Endometrium (tissue), 2 donors: Measurements from ENCODE around the gene CARD10.

ENCODE experiments used
- FAIRE-seq: peaks from 2 replicates; lab custom pipeline; 2012; peaks lifted over from hg19 to GRCh38; lab: Jason Lieb, UNC
- donor health status: control.
- donor health status: control.

CARD10 gene

DNA sequence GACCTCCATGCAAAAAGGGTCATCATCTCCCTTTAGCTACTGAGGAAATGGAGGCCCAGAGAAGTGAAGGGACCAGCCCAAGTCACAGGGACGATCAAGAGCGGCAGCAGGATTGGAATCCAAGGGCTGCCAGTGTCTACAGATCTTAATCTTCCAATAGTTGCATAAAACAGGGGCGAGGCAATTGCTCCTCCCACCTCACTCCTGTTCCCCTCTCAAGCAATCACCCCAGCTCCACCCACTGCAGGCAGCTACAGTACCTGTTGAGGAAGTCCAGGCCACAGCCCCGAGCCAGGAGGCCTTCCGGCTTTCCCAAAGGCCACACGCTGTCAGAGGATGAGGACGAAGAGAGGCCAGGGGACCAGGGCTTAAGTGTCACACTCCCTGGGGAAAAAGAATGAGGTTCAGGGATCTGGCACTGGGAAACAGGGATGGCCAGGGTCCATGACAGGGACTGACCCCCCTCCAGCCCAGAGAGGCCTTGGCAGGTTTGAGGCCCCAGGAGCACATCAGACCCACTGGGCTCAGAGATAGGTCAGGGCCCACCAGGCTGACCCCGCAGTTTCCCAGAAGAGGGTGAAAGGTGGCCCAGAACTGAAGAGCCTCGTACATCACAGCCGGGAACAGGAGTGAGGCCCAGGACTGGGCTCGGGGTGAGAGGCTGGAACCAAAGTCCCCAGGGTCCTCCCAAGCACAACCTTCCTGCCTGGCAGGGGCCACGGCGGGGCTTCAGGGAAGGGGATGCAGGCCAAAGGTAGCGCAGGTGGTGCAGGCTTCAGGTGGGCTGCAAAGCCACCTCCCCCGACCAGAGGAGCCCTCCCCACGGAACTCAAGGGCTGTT lies 16.7 kb downstream of the CARD10 start:
- no peak for FAIRE-seq

- peak; percentile 43 for FAIRE-seq
These were observed 17.4 kb downstream of the CARD10 start for GRCh38 chr22:37501610-37502341.

DNA sequence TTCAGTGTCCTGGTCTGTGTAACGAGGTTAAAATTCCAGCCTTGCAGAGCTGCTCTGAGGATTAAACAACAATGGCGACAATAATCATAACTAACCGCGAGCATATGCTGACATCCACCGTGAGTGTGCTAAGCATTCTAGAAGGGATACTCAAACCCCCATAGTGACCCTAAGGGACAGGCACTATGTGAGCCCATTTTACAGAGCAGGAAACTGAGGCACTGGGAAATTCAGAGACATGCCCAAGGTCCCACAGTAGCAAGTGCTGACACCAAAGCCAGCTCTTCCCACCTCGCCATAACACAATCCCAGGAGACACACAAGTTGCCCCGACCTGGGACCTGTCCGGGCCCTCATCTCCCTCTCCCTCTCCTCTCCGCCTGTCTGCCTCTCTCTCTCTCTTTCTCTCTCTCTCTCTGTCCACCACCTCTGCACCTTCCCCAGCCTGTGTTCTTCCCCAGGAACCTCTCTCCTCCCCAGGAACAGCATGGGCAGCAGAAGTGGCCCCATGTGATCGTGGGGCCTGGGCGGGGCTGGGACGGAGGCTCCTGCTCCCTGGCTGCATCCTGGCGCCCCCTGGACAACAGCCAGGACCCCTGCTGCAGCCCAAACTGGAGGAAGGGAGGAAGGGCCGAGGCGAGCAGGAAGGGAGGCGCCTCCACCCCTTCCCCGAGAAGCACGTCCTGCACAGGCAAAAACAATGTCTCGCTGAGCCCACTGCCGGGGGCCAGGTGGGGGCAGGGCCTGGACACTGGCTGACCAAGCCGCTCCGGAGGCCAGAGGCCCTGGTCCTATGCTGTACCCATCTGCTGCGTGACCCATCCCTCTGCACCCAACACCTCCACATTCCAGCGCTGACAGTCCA lies 18.2 kb downstream of the CARD10 start:
- FAIRE-seq = no peak

DNA sequence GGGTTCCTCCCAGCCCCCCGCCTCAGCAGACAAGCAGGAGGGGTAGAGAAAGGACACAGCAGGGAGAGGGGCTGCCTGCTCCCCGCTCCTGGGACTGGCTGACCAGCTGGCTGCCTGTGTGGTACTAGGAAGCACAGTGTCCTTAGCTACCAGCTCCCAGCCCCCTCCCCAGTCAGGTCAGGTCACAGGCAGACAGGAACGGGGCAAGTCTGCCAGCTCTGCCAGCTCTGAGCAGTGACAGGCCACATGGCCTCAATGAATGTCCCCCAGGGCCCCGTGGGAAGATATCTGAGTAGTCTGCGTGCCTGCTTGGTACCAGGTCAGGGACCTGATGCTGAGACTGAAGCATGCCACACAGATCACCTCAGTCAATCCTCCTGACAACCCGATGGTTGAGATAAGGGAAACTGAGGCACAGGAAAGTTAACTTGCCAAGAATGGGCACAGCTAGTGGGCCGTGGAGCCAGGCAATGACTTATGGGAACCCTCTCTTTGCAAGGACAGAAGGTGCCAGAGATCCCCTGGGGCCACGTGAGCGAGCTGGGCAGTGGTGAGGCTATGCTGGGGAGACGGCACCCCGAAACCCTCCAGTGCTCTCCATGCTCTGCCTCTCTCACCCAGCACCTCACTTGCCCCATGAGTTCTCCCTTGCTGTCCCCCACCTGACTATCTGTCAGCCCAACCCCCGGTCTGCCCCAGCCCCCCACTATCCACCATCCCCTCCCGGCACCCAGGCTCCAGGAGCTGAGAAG lies 19.2 kb downstream of the CARD10 start:
- no peak for FAIRE-seq

DNA sequence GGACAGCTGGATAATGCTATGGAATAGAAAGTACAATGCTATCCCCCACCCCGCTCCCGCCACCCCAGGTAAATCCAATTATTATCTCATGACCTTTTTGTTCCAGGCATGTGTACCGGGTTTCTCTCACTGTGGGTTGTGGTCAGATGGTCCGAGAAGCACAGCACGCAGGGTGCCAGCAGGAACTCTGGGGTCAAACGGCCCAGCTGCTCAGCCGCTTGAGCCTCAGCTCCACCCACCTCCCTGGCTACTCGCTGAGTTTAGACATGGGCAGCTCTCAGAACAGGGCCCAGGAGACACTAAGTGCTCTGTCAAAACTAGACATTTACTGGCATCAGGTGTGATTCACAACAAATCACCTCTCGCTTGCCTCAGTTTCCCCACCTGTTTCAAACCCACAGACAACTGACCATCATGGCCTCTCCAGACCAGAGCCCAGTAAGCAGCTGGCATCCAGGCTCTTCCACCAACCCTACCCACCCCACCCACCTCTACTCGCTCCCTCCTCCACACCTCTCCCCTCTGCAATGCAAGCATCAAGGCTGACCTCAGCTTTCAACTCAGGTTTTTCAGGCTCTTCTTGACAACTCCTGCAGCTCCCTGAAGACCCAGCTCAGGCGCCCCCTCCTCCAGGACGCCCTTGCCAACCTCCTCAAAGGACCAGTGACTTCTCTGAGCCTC lies 20.0 kb downstream of the CARD10 start:
- FAIRE-seq = no peak

- FAIRE-seq = no peak
These were observed 20.8 kb downstream of the CARD10 start for GRCh38 chr22:37498289-37498909.

- no peak for FAIRE-seq
These were observed 22.1 kb downstream of the CARD10 start for GRCh38 chr22:37497062-37497599.

- FAIRE-seq = no peak
These were observed 22.6 kb downstream of the CARD10 start for GRCh38 chr22:37496651-37497050.

DNA sequence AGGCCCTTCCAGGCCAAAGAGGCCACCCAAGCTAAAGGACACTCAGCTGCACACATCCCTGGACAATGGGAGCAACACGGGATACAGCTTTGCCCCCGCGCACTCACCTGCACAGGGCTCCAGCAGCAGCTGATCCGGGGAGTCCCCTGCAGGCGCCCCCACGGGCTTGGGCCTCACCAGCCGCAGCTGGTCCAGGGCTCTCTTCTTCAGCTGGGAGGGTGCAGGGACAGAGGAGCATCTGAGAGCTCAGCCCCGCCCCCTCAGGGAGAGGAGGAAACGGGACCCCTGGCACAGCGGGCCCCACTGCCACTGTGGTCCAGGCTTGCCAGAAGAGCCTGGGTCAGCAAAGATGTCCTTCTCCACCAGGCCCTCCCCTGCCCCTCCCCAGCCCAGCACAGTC lies 25.2 kb downstream of the CARD10 start:
- FAIRE-seq = no peak

DNA sequence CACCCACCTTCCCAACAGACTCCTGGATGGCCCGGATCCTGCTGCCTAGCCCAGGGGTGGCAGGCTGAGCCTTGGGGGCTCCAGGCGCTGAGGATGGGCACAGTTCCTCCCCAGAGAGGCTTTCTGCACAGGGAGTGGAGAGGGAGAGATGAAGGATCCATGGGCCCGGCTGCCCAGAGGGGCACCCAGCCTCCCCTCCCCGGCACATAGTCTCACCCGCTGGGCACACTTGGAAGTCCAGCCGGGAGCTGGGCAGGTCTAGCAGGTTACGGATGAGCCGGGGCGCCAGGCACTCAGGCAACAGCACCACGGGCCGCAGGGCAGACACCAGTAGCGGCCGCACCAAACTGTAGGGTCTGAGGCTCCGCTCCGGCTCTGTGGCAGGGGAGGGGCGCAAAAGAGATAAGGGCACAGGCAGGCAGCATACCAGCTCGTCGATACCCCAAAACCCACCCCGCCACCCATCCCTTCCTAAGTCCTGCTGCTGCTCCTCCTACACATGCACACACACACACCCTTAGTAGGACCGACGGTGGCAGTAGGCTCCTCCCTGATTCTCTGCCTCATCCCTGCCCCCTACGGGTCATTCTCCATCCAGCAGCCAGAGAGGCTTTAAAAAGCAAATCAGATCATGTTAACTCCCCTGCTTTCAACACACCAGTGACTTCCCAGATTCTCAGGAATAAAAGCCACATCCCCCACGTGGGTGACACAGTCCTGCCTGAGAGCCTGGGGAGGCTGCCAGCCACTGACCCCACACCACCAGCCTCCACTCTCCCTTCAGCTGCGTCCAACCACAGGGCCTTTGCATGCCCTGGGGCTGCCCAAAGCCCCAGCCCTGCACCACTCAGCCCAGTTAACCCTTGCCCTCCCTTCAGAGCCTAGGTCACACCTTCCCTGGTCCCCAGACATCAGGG lies 26.5 kb downstream of the CARD10 start:
- FAIRE-seq = no peak

GRCh38 chr22:37491559-37492427 lies 27.4 kb downstream of the CARD10 start:
- FAIRE-seq = no peak

- no peak for FAIRE-seq
These were observed 28.1 kb downstream of the CARD10 start for GRCh38 chr22:37491106-37491505.

DNA sequence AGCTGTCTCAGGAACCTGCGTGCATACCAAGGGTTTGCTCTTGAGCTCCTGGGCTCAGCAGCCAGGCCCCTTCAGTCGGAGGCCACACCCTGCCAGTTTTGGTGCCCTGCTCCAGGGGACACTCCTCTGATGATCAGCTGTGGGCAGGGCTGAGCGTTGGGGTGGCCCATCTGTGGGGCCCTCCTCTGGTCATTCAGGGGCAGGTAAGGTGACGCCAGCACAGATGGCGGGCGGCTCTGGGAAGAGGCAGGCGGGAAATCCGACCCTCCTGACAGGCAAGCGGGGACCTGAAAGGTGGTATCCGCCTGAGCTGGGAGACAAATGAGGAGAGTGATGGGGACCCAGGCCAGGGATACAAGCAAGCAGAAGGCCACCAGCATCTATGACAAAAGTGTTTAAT lies 29.2 kb downstream of the CARD10 start:
- FAIRE-seq = no peak

DNA sequence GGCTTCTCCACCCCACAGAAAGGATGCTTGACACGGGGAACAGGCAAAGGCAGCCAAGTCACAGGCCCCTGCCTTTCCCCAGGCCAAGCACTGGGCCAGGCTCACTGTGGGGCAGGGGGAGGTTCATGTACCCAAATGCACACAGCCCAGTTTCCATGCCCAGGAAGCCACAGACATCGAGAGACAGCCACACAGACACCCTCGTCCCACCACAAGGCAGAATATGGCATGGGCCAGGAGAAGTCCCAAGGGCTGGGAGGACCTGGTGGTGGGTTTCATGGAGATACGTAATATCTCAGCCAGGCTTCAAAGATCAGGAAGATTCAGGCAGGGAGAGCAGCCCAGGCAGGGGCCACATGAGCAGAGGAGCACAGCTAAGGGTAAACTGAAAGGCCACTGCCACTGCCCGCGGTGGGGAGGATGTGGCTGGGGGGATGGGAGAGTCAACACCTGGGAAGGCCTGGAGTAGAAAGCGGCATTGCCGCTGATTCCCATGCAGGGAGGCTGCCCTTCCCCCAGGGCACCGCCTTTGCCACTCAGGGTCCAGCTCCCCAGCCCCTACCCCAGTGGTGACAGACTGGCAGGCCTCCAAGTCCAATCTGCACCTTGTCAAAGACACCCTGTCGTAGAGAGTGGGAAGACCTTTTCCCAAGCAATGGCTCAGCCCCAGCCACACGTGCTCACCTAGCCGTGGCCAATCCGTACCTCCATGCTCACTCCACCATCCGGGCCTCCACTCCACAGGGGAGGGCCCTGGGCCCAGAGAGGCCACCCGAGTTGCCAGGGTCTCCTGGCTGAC lies 30.7 kb downstream of the CARD10 start:
- FAIRE-seq = no peak

DNA sequence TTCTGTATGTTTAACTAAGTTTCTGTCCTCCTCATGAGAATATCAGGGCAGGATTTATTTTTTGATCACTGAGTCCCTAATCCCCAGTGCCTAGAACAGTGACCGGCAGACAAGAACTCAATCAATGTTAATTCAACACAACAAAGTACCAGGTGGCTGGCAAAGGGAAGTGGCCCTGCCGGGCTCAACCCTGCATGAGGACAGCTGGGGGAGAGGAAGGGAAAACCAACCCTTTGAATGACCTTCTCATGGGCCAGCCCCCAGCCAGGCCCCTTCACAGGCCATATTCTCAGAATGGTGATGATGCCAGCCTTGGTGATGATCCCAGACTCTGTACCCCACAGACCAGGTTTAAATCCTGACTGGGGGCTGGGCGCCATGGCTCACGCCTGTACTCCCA lies 31.6 kb downstream of the CARD10 start:
- FAIRE-seq = no peak

DNA sequence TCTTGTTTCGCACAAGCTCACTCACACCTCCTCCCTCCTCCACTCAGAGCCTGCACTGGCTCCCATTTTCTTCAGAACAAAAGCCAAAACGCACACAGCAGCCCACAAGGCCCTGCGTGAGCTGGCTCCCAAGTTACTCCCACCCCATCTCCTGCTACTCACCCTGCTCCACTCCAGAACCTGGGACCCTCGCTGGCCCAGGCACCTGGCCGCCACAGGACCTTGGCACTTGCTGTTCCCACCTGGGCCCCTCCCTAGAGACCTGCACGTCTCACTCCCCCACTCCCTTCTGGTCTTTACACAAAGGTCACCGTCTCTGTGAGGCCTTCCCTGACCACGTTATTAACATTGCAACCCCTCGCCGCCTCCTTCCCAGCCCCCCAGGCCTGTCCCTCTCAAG lies 32.1 kb downstream of the CARD10 start:
- no peak for FAIRE-seq

GRCh38 chr22:37486224-37486845 lies 32.9 kb downstream of the CARD10 start, which contains the start of gene MFNG:
Gene MFNG (minus strand): TSS chr22:37486384. CDS start chr22:37486177, 207 bp downstream.
- FAIRE-seq = no peak
